Aortic smooth muscle cell (primary cell): Measurements from ENCODE around the gene ITGBL1. TPM values are rescaled to one million over a fixed set of nuclear protein-coding genes. Genes with fewer than 3 reads are reported as not detected.

Experiments
- total RNA-seq: library from RNA; depleted of rRNA; stranded (reverse); fragments of >200 nt; gene quantifications from 2 replicates; pipeline ENCODE4 v1.2.3, GENCODE V29; 2014

The ITGBL1 gene
- total RNA-seq: 457 and 634 TPM in 2 replicates

DNA sequence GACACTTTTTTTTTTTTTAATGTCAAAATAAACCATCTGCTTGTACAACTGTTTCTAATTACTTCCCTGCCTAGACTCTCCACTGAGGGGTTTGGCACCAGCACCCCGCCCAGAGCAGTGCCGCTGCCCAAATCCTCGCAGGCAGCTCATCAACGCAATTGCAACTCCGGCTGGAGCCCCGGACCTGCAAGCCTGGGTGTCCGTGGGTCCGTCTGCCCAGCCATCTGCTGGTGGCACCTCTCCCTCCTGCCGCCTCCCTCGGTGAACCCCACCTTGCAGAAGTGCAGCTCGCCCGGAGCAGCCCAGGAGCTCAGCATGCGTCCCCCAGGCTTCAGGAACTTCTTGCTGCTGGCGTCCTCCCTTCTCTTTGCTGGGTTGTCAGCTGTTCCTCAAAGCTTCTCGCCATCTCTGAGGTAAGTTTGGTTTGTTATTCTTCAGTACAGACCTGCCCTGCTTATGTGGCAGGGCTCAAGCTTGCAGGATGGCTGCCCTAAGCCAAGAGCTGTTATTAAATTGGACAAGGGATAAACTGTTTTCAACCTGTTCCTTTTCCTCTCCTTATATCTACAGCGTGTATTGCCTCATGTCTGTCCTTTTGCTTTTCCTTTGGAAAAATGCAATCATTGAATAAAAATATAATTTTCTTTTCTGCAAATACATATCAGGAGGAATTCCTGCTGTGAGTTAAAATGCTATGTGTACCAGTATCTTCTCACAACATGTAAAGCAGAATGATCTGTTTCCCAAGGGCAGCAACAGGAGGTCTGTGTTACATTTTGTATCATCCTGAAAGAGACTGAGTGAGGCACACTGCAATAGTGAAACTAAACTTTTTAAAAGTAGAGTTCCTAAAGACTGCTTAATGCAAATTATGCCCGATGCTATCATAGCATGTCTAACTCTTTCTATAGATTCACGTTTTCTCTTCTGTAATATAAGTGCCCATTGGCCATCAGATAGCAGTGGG, at the start of gene ITGBL1:
ITGBL1 (plus strand) TSS at position 157 of the 967 bp plus-strand sequence; CDS start at position 316, 159 bp downstream.

DNA sequence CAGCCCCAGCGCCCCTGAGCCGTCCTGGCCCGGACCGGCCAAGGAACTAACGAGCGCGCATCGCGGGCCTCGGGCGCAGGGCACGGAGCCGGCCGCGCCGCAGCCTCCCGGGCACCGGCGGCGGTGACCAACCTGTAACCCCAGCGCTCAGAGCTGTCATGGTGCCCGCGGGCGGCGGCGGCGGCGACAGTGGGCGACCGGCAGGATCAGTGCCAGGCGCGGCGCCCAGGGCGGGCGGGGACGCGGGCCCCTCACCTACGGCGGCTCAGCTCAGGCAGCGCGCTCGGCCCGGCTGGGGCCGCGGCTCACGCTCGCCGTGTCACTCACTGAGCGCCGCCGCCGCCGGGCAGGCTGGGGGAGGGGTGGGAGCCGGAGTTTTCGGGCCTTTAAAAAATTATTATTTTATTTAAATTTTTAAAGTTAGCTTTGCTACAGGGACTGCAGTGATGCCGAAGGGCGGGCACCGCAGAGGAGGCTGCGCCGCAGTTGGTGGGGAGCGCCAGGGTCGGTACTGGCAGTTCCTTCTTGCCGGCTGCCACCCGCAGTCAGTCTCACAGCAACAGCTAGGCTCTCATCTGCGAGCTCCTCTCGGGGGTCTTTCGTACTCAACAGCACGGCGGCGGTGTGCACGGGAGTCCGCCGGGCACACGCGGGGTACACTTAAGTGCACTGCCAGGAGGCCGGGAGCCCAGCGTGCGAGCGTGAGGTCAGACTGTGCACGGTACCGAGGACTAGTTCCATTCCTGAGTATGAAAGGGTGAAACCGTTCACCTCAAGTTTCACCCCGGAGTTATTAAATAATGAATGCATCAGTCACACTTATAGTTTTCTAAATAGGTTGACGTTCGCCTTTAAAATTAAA, 36.1 kb upstream of the ITGBL1 start, which contains the start of gene NALCN:
NALCN (minus strand) TSS at position 328 of the 862 bp plus-strand sequence. CDS start 17,382 bp downstream, outside the sequence.

Other genes with a start within 250 kb of the ITGBL1 start
- gene NALCN, start 36.2 kb upstream of the ITGBL1 start, total RNA-seq: 13.6 and 16.6 TPM in 2 replicates